Measurements from ENCODE around the gene ISM1.

DNA sequence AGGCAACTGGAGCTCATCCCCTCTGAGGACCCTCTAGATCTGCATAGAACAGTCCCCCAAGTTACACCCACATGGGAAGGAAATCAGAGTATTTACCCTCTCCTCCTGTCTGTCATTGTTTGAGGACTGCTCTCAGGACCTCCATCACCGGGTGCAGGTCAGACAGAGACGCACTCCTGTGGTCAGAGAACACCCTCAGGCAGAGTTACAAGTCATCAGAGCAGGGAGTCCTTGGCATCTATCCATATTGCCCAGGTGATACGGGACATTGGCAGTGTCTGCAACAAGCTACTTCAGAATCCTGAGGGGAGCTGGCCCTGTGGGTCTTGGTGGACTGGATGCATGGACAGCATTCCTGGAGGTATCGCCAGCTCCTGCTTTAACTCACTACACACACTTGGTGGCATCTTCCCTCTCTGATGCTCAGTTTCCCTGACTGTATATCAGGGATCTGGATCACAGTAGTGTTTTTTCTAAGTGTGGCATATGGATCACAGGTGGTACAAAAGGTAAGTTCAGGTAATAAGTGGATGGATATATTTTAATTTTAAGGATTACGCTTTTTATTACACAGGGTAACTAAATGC, 15.1 kb upstream of the ISM1 start:
- TF ChIP-seq EZH2phosphoT487 (IDR thresholded peaks at IDR 0.05; ENCODE audit: borderline replicate concordance, low read length), result no peak
- TF ChIP-seq, protein P1, sequence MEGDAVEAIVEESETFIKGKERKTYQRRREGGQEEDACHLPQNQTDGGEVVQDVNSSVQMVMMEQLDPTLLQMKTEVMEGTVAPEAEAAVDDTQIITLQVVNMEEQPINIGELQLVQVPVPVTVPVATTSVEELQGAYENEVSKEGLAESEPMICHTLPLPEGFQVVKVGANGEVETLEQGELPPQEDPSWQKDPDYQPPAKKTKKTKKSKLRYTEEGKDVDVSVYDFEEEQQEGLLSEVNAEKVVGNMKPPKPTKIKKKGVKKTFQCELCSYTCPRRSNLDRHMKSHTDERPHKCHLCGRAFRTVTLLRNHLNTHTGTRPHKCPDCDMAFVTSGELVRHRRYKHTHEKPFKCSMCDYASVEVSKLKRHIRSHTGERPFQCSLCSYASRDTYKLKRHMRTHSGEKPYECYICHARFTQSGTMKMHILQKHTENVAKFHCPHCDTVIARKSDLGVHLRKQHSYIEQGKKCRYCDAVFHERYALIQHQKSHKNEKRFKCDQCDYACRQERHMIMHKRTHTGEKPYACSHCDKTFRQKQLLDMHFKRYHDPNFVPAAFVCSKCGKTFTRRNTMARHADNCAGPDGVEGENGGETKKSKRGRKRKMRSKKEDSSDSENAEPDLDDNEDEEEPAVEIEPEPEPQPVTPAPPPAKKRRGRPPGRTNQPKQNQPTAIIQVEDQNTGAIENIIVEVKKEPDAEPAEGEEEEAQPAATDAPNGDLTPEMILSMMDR (IDR thresholded peaks at IDR 0.05; ENCODE audit: low read depth, low read length, poor library complexity, severe bottlenecking), result no peak

Measured in DOHH2 (cell line).